Muscle layer of colon (tissue), 2 donors: ENCODE results near the gene RRH.
"Not testable (repeated sequence)": the region's sequence is repeated elsewhere in the genome, so short reads cannot be mapped to it uniquely, and the experiment has no call there.

Experiments used
- H3K27ac ChIP-seq: one replicate; pipeline ENCODE4 v1.7.0; 2013; ENCODE audit warnings: low read depth, mild to moderate bottlenecking, low read length, moderate library complexity
- H3K27me3 ChIP-seq, 2 donors: one replicate each; pipeline ENCODE4 v1.7.0; 2013; ENCODE audit warnings: low read length in 2 of 2, mild to moderate bottlenecking in 2 of 2; ENCODE audit not compliant: insufficient read depth in 2 of 2, control insufficient read depth in 1 of 2
- H3K36me3 ChIP-seq: one replicate; pipeline ENCODE4 v1.7.0; 2013; ENCODE audit warnings: mild to moderate bottlenecking, low read length; ENCODE audit not compliant: insufficient read depth
- H3K4me1 ChIP-seq: one replicate; pipeline ENCODE4 v1.7.0; 2013; ENCODE audit warnings: mild to moderate bottlenecking, low read length; ENCODE audit not compliant: insufficient read depth
- H3K4me3 ChIP-seq, 2 donors: one replicate each; pipeline ENCODE4 v1.7.0; 2013; ENCODE audit warnings: low read length in 2 of 2, low read depth in 1 of 2, mild to moderate bottlenecking in 1 of 2, moderate library complexity in 1 of 2
- H3K9ac ChIP-seq: one replicate; pipeline ENCODE4 v1.7.0; 2013; ENCODE audit warnings: low read length
- H3K9me3 ChIP-seq: one replicate; pipeline ENCODE4 v1.7.0; 2013; ENCODE audit warnings: mild to moderate bottlenecking, low read length
- donor health status: abdominal sarcoma.
- donor health status: Adenocarcinoma of cecum.

RRH gene

DNA sequence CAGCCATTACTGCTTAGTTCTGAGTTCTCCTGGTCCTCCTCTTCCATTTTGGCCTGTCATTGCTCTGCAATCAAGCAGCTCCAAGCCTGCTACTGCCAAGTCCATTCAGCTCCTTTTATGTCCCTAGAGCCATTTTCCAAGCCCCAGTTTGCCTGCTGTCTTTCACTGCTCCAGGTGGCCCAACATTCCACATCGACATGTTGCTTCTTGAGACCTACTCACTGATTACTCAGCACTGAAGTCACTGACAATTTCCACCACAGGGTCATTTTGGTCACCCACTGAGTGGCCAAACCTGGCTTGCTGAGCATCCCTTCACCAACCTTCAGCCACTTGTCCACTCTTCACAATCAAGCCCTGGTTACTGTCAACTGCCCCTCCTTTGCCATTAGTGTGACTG is 47.3 kb downstream of the RRH start:
- Histone ChIP-seq H3K9ac (no peak overlapping the region), H3K27ac (no peak overlapping the region), H3K4me1 (no peaks in the 10 kb centered on the region), H3K27me3 (no peaks in the 10 kb centered on the region), H3K9me3 (no peaks in the 10 kb centered on the region), H3K4me3 (no peak overlapping the region), H3K36me3 (no peaks in the 10 kb centered on the region)

GRCh38 chr4:109875553-109875952 is 47.8 kb downstream of the RRH start:
- H3K9me3 ChIP-seq, H3K27ac ChIP-seq, H3K27me3 ChIP-seq, H3K9ac ChIP-seq, H3K4me1 ChIP-seq, H3K36me3 ChIP-seq, H3K4me3 ChIP-seq: not testable (repeated sequence)

DNA sequence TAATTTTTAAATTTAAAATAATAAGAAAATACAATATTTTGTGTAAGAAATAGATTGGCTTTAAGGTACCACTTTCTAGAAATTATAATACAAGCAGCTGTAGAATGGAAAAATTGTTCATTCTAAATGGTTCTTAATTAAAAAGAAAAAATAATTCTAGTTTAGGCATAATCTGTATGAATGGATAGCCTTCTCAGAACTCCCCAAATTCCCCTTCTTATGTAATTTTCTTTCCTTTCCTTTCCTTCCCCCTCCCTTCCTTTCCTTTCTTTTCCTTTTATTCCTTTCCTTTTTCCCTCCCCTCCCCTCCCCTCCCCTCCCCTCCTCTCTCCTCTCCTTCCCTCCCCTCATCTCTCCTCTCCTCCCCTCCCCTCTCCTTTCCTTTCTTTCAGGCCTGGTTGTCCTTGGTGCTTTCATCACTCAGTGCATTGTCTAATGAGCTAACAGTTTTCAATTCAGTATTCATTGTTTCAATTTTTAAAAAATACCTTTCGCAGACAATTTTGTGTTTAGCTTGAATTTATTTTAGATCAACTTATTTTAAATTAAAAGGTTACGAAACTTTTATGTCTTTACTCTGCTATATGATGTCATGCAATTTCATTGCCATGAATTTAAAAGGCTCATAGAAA is 49.0 kb downstream of the RRH start:
- Histone ChIP-seq H3K36me3 (no peaks in the 10 kb centered on the region), H3K9ac (no peak overlapping the region), H3K4me3 (no peak overlapping the region), H3K27ac (no peak overlapping the region), H3K27me3 (no peaks in the 10 kb centered on the region), H3K4me1 (no peaks in the 10 kb centered on the region), H3K9me3 (no peaks in the 10 kb centered on the region)

DNA sequence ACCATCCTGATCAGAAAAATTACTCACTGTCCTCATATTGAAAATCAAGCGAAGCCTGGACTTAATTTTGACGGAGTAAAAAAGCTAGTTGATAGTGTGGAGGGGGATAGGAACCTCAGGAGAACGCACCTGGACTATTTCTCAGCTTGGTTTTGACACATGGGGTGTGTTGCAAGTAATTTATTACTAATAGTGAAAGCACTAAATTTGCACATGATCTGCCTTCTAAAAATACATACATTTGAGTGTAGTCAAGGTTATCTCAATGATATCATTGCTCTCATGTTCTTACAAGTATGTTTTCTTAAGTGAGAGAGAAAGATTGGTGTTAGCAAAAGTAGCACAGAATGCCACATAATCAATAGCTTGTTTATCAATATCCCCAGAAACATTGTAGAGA is 49.6 kb downstream of the RRH start:
- Histone ChIP-seq H3K4me1 (no peaks in the 10 kb centered on the region), H3K36me3 (no peaks in the 10 kb centered on the region), H3K9me3 (no peaks in the 10 kb centered on the region), H3K27me3 (no peaks in the 10 kb centered on the region), H3K9ac (no peak overlapping the region), H3K4me3 (no peak overlapping the region), H3K27ac (no peak overlapping the region)

- Histone ChIP-seq H3K27me3 (no peaks in the 10 kb centered on the region), H3K4me3 (no peak overlapping the region), H3K9me3 (no peaks in the 10 kb centered on the region), H3K36me3 (no peaks in the 10 kb centered on the region), H3K4me1 (no peaks in the 10 kb centered on the region), H3K9ac (no peak overlapping the region), H3K27ac (no peak overlapping the region)
These were observed 50.6 kb downstream of the RRH start for GRCh38 chr4:109878355-109878754.

DNA sequence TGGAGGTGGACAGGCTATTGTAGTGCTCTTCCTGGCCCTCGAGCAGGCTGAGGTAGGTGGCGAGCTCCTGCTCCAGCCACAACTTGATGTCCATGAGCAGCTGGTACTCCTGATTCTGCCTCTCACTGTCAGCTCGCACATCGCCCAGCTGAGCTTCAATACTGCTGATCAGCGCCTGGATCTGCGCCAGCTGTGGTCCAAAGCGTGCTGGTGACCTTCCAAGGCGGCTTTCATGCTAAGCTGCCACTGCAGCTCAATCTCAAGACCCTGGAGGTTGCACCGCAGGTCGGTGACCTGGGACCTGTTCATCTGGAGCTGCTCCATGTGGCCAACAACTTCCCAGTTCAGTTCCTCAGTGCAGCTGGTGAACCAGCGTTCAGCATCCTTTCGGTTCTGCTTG is 51.3 kb downstream of the RRH start:
- H3K4me1 ChIP-seq, result no peaks in the 10 kb centered on the region
- no peak overlapping the region for H3K4me3 ChIP-seq
- H3K36me3 ChIP-seq, result no peaks in the 10 kb centered on the region
- no peaks in the 10 kb centered on the region for H3K9me3 ChIP-seq
- no peak overlapping the region for H3K27ac ChIP-seq
- H3K9ac ChIP-seq, result no peak overlapping the region
- no peaks in the 10 kb centered on the region for H3K27me3 ChIP-seq

DNA sequence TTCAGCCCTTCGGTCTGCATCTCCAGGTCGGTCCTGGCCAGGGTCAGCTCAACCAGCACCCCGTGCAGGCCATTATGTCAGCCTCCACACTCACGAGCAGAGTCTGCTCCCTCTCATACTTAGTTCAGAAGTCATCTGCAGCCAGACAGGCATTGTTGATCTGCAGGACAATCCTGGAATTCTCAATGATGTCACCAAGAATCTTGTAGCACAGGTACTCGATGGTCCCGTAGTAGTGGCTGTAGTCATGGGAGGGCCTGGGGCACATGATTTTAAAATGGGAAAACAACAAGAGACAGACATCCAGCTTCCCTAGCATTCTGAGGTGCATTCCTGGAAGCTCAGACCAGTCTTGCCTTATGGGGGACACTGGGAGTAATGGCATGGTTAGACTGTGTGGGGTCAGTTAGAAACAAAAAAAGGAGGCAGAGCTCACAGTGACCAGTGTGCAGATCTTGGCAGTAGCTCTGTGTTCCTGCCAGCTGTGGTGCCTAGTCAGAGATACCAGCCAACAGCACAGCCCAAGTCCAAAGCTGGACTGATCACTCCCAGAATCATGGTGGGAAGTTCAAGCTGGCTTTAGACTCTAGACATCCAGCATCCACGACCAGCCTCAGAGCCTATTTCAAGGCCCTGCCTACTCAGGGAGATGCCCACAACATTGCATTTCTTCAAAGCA is 52.0 kb downstream of the RRH start:
- no peak overlapping the region for H3K27ac ChIP-seq
- H3K9me3 ChIP-seq, result no peaks in the 10 kb centered on the region
- no peak overlapping the region for H3K9ac ChIP-seq
- no peak overlapping the region for H3K4me3 ChIP-seq
- no peaks in the 10 kb centered on the region for H3K36me3 ChIP-seq
- no peaks in the 10 kb centered on the region for H3K4me1 ChIP-seq
- no peaks in the 10 kb centered on the region for H3K27me3 ChIP-seq

GRCh38 chr4:109886303-109886702 is 58.5 kb downstream of the RRH start:
- no peak overlapping the region for H3K4me3 ChIP-seq
- no peak overlapping the region for H3K9ac ChIP-seq
- no peak overlapping the region for H3K27ac ChIP-seq
- no peaks in the 10 kb centered on the region for H3K9me3 ChIP-seq
- H3K36me3 ChIP-seq, result no peaks in the 10 kb centered on the region
- H3K27me3 ChIP-seq, result no peaks in the 10 kb centered on the region
- no peaks in the 10 kb centered on the region for H3K4me1 ChIP-seq

GRCh38 chr4:109887071-109887470 is 59.3 kb downstream of the RRH start:
- no peak overlapping the region for H3K4me3 ChIP-seq
- H3K4me1 ChIP-seq, result no peaks in the 10 kb centered on the region
- H3K9me3 ChIP-seq, result no peaks in the 10 kb centered on the region
- no peaks in the 10 kb centered on the region for H3K27me3 ChIP-seq
- H3K9ac ChIP-seq, result no peak overlapping the region
- no peaks in the 10 kb centered on the region for H3K36me3 ChIP-seq
- no peak overlapping the region for H3K27ac ChIP-seq

DNA sequence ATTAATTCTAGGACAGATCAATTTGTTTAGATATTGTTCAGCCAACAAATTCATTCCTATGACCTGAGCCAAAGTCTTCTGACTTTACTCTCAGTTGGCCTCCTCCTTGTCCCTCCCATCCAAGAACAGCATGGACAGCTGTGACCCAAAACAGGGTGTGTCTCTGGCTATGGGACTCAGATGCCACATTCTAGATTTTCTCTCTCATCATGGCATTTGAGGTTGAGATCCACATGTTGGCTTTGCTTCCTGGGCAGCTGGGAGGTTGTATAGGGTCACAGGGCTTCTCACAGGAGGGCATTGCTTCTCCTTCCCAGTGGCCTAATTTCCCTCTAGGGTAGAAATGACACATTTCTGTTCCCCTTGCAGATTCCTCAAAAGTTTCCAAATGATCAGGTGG is 62.3 kb downstream of the RRH start:
- Histone ChIP-seq H3K9me3 (no peaks in the 10 kb centered on the region), H3K27me3 (no peaks in the 10 kb centered on the region), H3K36me3 (no peaks in the 10 kb centered on the region), H3K4me3 (no peak overlapping the region), H3K9ac (no peak overlapping the region), H3K27ac (no peak overlapping the region), H3K4me1 (no peaks in the 10 kb centered on the region)
